Upper lobe of left lung (tissue), 4 donors: ENCODE data around the gene KLHL26.

Source experiments
- EP300 ChIP-seq, 4 donors: sonication (generic); formaldehyde crosslinking; IDR thresholded peaks; one replicate each; pipeline ENCODE4 v1.5.1; 2017; ENCODE audit warnings: antibody characterized with exemption in 4 of 4, control low read depth in 2 of 4
- POLR2A ChIP-seq, 4 donors: fragments of 450-650 bp; IDR thresholded peaks; one replicate each; pipeline ENCODE4 v1.5.1; 2016 to 2017; ENCODE audit warnings: antibody characterized with exemption in 4 of 4, mild to moderate bottlenecking in 2 of 4
- POLR2AphosphoS5 ChIP-seq, 2 donors: sonication (generic); formaldehyde crosslinking; IDR thresholded peaks; one replicate each; pipeline ENCODE4 v1.5.1; 2017; ENCODE audit warnings: antibody characterized with exemption in 2 of 2
- TF ChIP-seq, protein P1 (sequence below), 6 experiments: fragments of 450-650 bp in 4 of 6; fragments of 200-600 bp in 2 of 6; sonication (generic) in 2 of 6; IDR thresholded peaks; one replicate each; pipeline ENCODE4 v1.5.1; 2016 to 2019; ENCODE audit warnings: antibody characterized with exemption in 6 of 6

DNA sequence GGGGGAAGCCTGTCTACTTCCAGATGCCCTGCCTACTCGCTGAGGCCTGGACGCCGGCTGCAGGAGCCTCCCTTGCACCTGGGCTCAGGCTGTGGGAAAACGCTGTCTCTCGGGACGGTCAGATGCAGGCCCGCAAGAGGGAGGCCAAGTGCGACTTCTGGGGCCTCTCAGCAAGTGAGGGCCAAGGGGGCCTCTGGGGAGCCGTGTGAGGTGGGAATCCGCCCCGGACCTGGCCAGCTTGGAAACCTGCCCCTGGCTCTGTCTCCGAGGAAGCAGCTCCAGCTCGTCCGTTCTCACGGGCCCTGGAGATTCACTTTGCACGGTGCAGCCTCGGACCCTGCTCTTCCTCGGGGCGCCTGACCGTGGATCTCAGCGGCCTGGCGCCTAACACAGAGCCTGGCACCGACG lies 35.2 kb downstream of the KLHL26 start:
- TF ChIP-seq POLR2A (IDR thresholded peaks at IDR 0.05) = no peak
- TF ChIP-seq, protein P1, sequence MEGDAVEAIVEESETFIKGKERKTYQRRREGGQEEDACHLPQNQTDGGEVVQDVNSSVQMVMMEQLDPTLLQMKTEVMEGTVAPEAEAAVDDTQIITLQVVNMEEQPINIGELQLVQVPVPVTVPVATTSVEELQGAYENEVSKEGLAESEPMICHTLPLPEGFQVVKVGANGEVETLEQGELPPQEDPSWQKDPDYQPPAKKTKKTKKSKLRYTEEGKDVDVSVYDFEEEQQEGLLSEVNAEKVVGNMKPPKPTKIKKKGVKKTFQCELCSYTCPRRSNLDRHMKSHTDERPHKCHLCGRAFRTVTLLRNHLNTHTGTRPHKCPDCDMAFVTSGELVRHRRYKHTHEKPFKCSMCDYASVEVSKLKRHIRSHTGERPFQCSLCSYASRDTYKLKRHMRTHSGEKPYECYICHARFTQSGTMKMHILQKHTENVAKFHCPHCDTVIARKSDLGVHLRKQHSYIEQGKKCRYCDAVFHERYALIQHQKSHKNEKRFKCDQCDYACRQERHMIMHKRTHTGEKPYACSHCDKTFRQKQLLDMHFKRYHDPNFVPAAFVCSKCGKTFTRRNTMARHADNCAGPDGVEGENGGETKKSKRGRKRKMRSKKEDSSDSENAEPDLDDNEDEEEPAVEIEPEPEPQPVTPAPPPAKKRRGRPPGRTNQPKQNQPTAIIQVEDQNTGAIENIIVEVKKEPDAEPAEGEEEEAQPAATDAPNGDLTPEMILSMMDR (IDR thresholded peaks at IDR 0.05) = no peak
- TF ChIP-seq POLR2AphosphoS5 (IDR thresholded peaks at IDR 0.05) = no peak
- TF ChIP-seq EP300 (IDR thresholded peaks at IDR 0.05) = no peak
